H1 (cell line): Measurements from ENCODE around the gene MACROD2. TPM values are rescaled to one million over a fixed set of nuclear protein-coding genes. Genes with fewer than 3 reads are reported as not detected.

ENCODE experiments used
- CTCF ChIA-PET: fragments of 300-600 bp; sonication (Branson Sonifier 250); formaldehyde crosslinking; loops from one replicate; lab custom pipeline; 2021; ENCODE audit not compliant: partially characterized antibody; lab: Charles Lee
- POLR2A ChIA-PET: fragments of 300-600 bp; sonication (Branson Sonifier 250); formaldehyde crosslinking; loops from one replicate; lab custom pipeline; 2021; ENCODE audit warnings: inconsistent platforms; ENCODE audit not compliant: partially characterized antibody; lab: Charles Lee
- DNase-seq, 2 experiments: peaks; one replicate each; pipeline versions ENCODE4 v3.0.0 to v3.0.0-alpha.2; 2010 to 2022; ENCODE audit warnings: low spot score in 2 of 2, low read depth in 1 of 2, mixed read lengths in 1 of 2
- FAIRE-seq: peaks from 2 replicates; lab custom pipeline; 2011; peaks lifted over from hg19 to GRCh38; lab: Jason Lieb, UNC
- H2AFZ ChIP-seq: 2 replicates; pipeline ENCODE4 v1.8.1; 2012; ENCODE audit warnings: low read length, inconsistent platforms
- H2AK5ac ChIP-seq: 2 replicates; pipeline ENCODE4 v1.6.1; 2013; ENCODE audit warnings: low read depth, low read length
- H2BK120ac ChIP-seq: replicated peaks from 2 replicates; pipeline ENCODE3; 2013; ENCODE audit warnings: low read depth, low read length, inconsistent platforms
- H2BK12ac ChIP-seq: 2 replicates; pipeline ENCODE4 v1.6.1; 2013; ENCODE audit warnings: low read depth, low read length
- H2BK15ac ChIP-seq: 2 replicates; pipeline ENCODE4 v1.6.1; 2013; ENCODE audit warnings: low read length
- H2BK20ac ChIP-seq: 2 replicates; pipeline ENCODE4 v1.6.1; 2013; ENCODE audit warnings: low read length
- H2BK5ac ChIP-seq: 2 replicates; pipeline ENCODE4 v1.6.1; 2013; ENCODE audit warnings: low read depth, low read length
- H3K14ac ChIP-seq: 2 replicates; pipeline ENCODE4 v1.6.1; 2013; ENCODE audit warnings: inconsistent platforms; ENCODE audit not compliant: insufficient read length
- H3K18ac ChIP-seq: 2 replicates; pipeline ENCODE4 v1.6.1; 2013; ENCODE audit warnings: low read length; ENCODE audit errors: extremely low read depth
- H3K23ac ChIP-seq: 2 replicates; pipeline ENCODE4 v1.6.1; 2013; ENCODE audit warnings: inconsistent platforms; ENCODE audit not compliant: insufficient read length
- H3K23me2 ChIP-seq: 2 replicates; pipeline ENCODE4 v1.6.1; 2013; ENCODE audit warnings: low read depth, low read length
- H3K27ac ChIP-seq: 2 replicates; pipeline ENCODE4 v1.6.1; 2011; ENCODE audit warnings: low read depth, low read length, inconsistent platforms
- H3K27me3 ChIP-seq, 4 experiments: replicated peaks in 1 of 4; 1 replicate in 1 of 4; 2 replicates in 3 of 4; pipeline versions ENCODE4 v1.6.1 to v1.8.1; 2011 to 2013; ENCODE audit warnings: low read length in 3 of 4, mild to moderate bottlenecking in 3 of 4, inconsistent platforms in 2 of 4, mixed read lengths in 2 of 4, moderate library complexity in 1 of 4; ENCODE audit not compliant: control insufficient read depth in 3 of 4, insufficient read depth in 3 of 4; ENCODE audit errors: extremely low read depth in 1 of 4
- H3K36me3 ChIP-seq, 4 experiments: 2 replicates each; pipeline versions ENCODE4 v1.6.1 to v1.8.1; 2011 to 2013; ENCODE audit warnings: mild to moderate bottlenecking in 4 of 4, low read length in 3 of 4, moderate library complexity in 2 of 4, control low read depth in 1 of 4, inconsistent platforms in 1 of 4; ENCODE audit not compliant: insufficient read depth in 4 of 4, control insufficient read depth in 2 of 4
- H3K4ac ChIP-seq: replicated peaks from 2 replicates; pipeline ENCODE3; 2013; ENCODE audit warnings: low read length, low read depth, mixed read lengths, inconsistent platforms; ENCODE audit not compliant: insufficient read length
- H3K4me1 ChIP-seq, 4 experiments: replicated peaks in 1 of 4; 1 replicate in 1 of 4; 2 replicates in 3 of 4; pipeline versions ENCODE4 v1.6.1 to v1.8.1; 2011 to 2013; ENCODE audit warnings: low read length in 3 of 4, inconsistent platforms in 2 of 4, mixed read lengths in 1 of 4; ENCODE audit not compliant: insufficient read depth in 4 of 4, control insufficient read depth in 3 of 4
- H3K4me2 ChIP-seq, 2 experiments: 2 replicates each; pipeline versions ENCODE4 v1.6.1 to v1.8.1; 2011 to 2013; ENCODE audit warnings: low read depth in 2 of 2, low read length in 2 of 2, control low read depth in 1 of 2, inconsistent platforms in 1 of 2, mild to moderate bottlenecking in 1 of 2; ENCODE audit not compliant: insufficient read depth in 1 of 2
- H3K4me3 ChIP-seq, 4 experiments: fragments of 200-600, 300-600 bp in 1 of 4; sonication (generic), shearing (Covaris generic), sonication (Bioruptor Twin) in 1 of 4; 2 replicates each; pipeline versions ENCODE4 v1.5.1 to v1.8.1; 2011 to 2016; ENCODE audit warnings: low read length in 4 of 4, low read depth in 3 of 4, control low read depth in 2 of 4, inconsistent platforms in 2 of 4, mild to moderate bottlenecking in 2 of 4, mixed read lengths in 1 of 4, moderate library complexity in 1 of 4; ENCODE audit not compliant: insufficient read depth in 2 of 4; ENCODE audit errors: extremely low read depth in 1 of 4
- H3K56ac ChIP-seq: replicated peaks from 2 replicates; pipeline ENCODE3; 2013; ENCODE audit warnings: low read depth, mild to moderate bottlenecking, mixed read lengths, low read length, inconsistent platforms; ENCODE audit not compliant: insufficient read length
- H3K79me1 ChIP-seq: 2 replicates; pipeline ENCODE4 v1.6.1; 2013; ENCODE audit warnings: low read depth, low read length, control low read depth
- H3K79me2 ChIP-seq, 2 experiments: 2 replicates each; pipeline versions ENCODE4 v1.6.1 to v1.8.1; 2012 to 2013; ENCODE audit warnings: low read length in 2 of 2, mild to moderate bottlenecking in 2 of 2, inconsistent platforms in 1 of 2; ENCODE audit not compliant: insufficient read depth in 2 of 2, control insufficient read depth in 1 of 2
- H3K9ac ChIP-seq, 4 experiments: replicated peaks in 1 of 4; 1 replicate in 1 of 4; 2 replicates in 3 of 4; pipeline versions ENCODE4 v1.6.1 to v1.8.1; 2011 to 2013; ENCODE audit warnings: low read depth in 3 of 4, low read length in 3 of 4, control low read depth in 2 of 4, mild to moderate bottlenecking in 2 of 4, moderate library complexity in 2 of 4, inconsistent platforms in 1 of 4; ENCODE audit errors: extremely low read depth in 1 of 4
- H3K9me3 ChIP-seq, 2 experiments: 2 replicates each; pipeline versions ENCODE4 v1.6.1 to v1.8.1; 2012 to 2013; ENCODE audit warnings: mild to moderate bottlenecking in 2 of 2, moderate library complexity in 2 of 2, control low read depth in 1 of 2, inconsistent platforms in 1 of 2, low read depth in 1 of 2, low read length in 1 of 2, mixed read lengths in 1 of 2; ENCODE audit not compliant: insufficient read depth in 2 of 2
- H4K20me1 ChIP-seq, 2 experiments: replicated peaks in 1 of 2; 2 replicates each; pipeline versions ENCODE3 to v1.8.1; 2011 to 2013; ENCODE audit warnings: inconsistent platforms in 2 of 2, low read length in 2 of 2, mild to moderate bottlenecking in 1 of 2; ENCODE audit not compliant: insufficient read depth in 2 of 2, control insufficient read depth in 1 of 2
- H4K5ac ChIP-seq: 2 replicates; pipeline ENCODE4 v1.6.1; 2013; ENCODE audit warnings: low read length, low read depth, mixed read lengths, inconsistent platforms; ENCODE audit not compliant: insufficient read length
- H4K8ac ChIP-seq: 2 replicates; pipeline ENCODE4 v1.8.0; 2013; ENCODE audit warnings: mild to moderate bottlenecking, moderate library complexity, low read length, inconsistent platforms; ENCODE audit not compliant: insufficient read depth; ENCODE audit errors: extremely low read depth
- H4K91ac ChIP-seq: replicated peaks from 2 replicates; pipeline ENCODE3; 2013; ENCODE audit warnings: low read length, mixed read lengths, inconsistent platforms; ENCODE audit not compliant: insufficient read length
- BRCA1 ChIP-seq: IDR thresholded peaks from 2 replicates; pipeline ENCODE4 v1.6.1; 2012; ENCODE audit warnings: low read depth, low read length, improper control_type of control experiment
- CEBPB ChIP-seq: IDR thresholded peaks from 2 replicates; pipeline ENCODE4 v1.6.1; 2012; ENCODE audit warnings: low read depth, low read length
- CTBP2 ChIP-seq: IDR thresholded peaks from 2 replicates; pipeline ENCODE4 v1.7.0; 2011; ENCODE audit warnings: borderline replicate concordance, mild to moderate bottlenecking, moderate library complexity, mixed read lengths, low read length; ENCODE audit not compliant: insufficient read depth, insufficient read length
- EP300 ChIP-seq, 2 experiments: IDR thresholded peaks; 1 replicate in 1 of 2; 2 replicates in 1 of 2; pipeline ENCODE4 v1.6.1; 2011 to 2012; ENCODE audit warnings: low read depth in 2 of 2, low read length in 2 of 2, mild to moderate bottlenecking in 2 of 2, borderline replicate concordance in 1 of 2, inconsistent platforms in 1 of 2, moderate library complexity in 1 of 2
- GABPA ChIP-seq: IDR thresholded peaks from 2 replicates; pipeline ENCODE4 v1.6.1; 2011; ENCODE audit warnings: mild to moderate bottlenecking, low read length, moderate library complexity, borderline replicate concordance; ENCODE audit not compliant: insufficient read depth
- HDAC6 ChIP-seq: IDR thresholded peaks from one replicate; pipeline ENCODE4 v1.7.1; 2012; ENCODE audit warnings: low read depth, mild to moderate bottlenecking, inconsistent platforms, low read length, moderate library complexity
- KDM4A ChIP-seq: IDR thresholded peaks from one replicate; pipeline ENCODE4 v1.7.1; 2012; ENCODE audit warnings: low read depth, mild to moderate bottlenecking, moderate library complexity, low read length, inconsistent platforms; ENCODE audit not compliant: severe bottlenecking
- MAFK ChIP-seq: IDR thresholded peaks from 2 replicates; pipeline ENCODE4 v1.6.1; 2012; ENCODE audit warnings: low read depth, mild to moderate bottlenecking, improper control_type of control experiment, low read length
- NANOG ChIP-seq: IDR thresholded peaks from 2 replicates; pipeline ENCODE4 v1.6.1; 2011; ENCODE audit warnings: low read length, low read depth, mild to moderate bottlenecking, inconsistent platforms; ENCODE audit not compliant: insufficient read depth, poor library complexity, severe bottlenecking
- POLR2A ChIP-seq, 2 experiments: IDR thresholded peaks; 1 replicate in 1 of 2; 2 replicates in 1 of 2; pipeline ENCODE4 v1.6.1; 2011; ENCODE audit warnings: low read depth in 2 of 2, low read length in 2 of 2, mild to moderate bottlenecking in 2 of 2; ENCODE audit errors: control extremely low read depth in 1 of 2
- POLR2AphosphoS5 ChIP-seq: IDR thresholded peaks from 2 replicates; pipeline ENCODE4 v1.6.1; 2011; ENCODE audit warnings: low read depth, low read length
- RNF2 ChIP-seq: fragments of 200-900, 300-1000 bp; sonication (generic); IDR thresholded peaks from 2 replicates; pipeline ENCODE4 v1.7.1; 2016; ENCODE audit warnings: borderline replicate concordance, low read depth, mild to moderate bottlenecking, antibody characterized with exemption, low read length; ENCODE audit not compliant: poor library complexity, severe bottlenecking; ENCODE audit errors: missing control alignments
- SIN3A ChIP-seq, 2 experiments: IDR thresholded peaks in 1 of 2; conservative IDR thresholded peaks in 1 of 2; 2 replicates each; pipeline ENCODE4 v1.6.1; 2011 to 2012; ENCODE audit warnings: low read length in 2 of 2, improper control_type of control experiment in 1 of 2, low read depth in 1 of 2, mild to moderate bottlenecking in 1 of 2
- TCF12 ChIP-seq: IDR thresholded peaks from 2 replicates; pipeline ENCODE4 v1.6.1; 2011; ENCODE audit warnings: low read depth, mild to moderate bottlenecking, low read length
- WGBS, 2 experiments: shearing (Covaris generic) in 1 of 2; methylation state at CpG; one replicate each; pipeline versions ENCODE4 v1.1.6 to v1.1.7; 2013 to 2015; ENCODE audit warnings: low lambda C conversion rate in 2 of 2, mixed read lengths in 2 of 2, inconsistent platforms in 1 of 2, low coverage in 1 of 2, missing lambda C conversion rate in 1 of 2; ENCODE audit not compliant: insufficient replicate concordance in 2 of 2, insufficient coverage in 1 of 2, insufficient read length in 1 of 2; ENCODE audit errors: extremely low coverage in 1 of 2, missing lambda C conversion rate in 1 of 2; 5-methylcytosine and 5-hydroxymethylcytosine counted together
- polyA plus RNA-seq, 7 experiments: library from polyadenylated mRNA; depleted of rRNA in 3 of 7; stranded (reverse) in 5 of 7; unstranded in 2 of 7; fragments of >200 nt in 5 of 7; fragments of 200-250 nt in 2 of 7; gene quantifications; 1 replicate in 5 of 7; 2 replicates in 1 of 7; 4 replicates in 1 of 7; pipeline versions ENCODE4 v1.2.1 to v1.2.3, GENCODE V29; 2011 to 2013; ENCODE audit warnings: missing spikeins in 2 of 7, mixed read lengths in 2 of 7
- total RNA-seq: library from RNA; stranded (reverse); fragmentation: NEBNext Ultra II Directional; extraction: Animal tissue kit (Norgen Biotek cat#: 25700); gene quantifications from 2 replicates; pipeline ENCODE4 v1.2.1, GENCODE V29; 2021

MACROD2 gene
- total and polyA plus RNA-seq, 2 of the 8 experiments (the other 6 are each of a cell fraction or from before 2014, with no cell fraction given): 0.70 to 3.9 TPM

- CTCF ChIA-PET: no interaction called here
- POLR2A ChIA-PET: no interaction called here
- TF ChIP-seq TCF12 (no peak), HDAC6 (no peak), SIN3A (conservative IDR thresholded peaks at IDR 0.05 in 1 of 2, IDR thresholded peaks at IDR 0.05 in 1 of 2; ENCODE audit: low read depth in 1 of 2, low read length in 2 of 2) (no peak), POLR2A (IDR thresholded peaks at IDR 0.05; ENCODE audit: control extremely low read depth in 1 of 2, low read depth in 2 of 2, low read length in 2 of 2) (no peak), NANOG (no peak), MAFK (no peak), BRCA1 (no peak), POLR2AphosphoS5 (no peak), GABPA (no peak), KDM4A (no peak), CEBPB (no peak), RNF2 (no peak), EP300 (IDR thresholded peaks at IDR 0.05; ENCODE audit: borderline replicate concordance in 1 of 2, low read depth in 2 of 2, low read length in 2 of 2) (no peak), CTBP2 (no peak)
These were observed 2101.5 kb downstream of the MACROD2 start for GRCh38 chr20:16096756-16097326.

More at GRCh38 chr20:16096756-16097326, 2101.5 kb downstream of the MACROD2 start:
- H2BK12ac ChIP-seq: no peak overlapping the region
- no peak overlapping the region for H2BK15ac ChIP-seq
- H3K9me3 ChIP-seq: no peaks in the 10 kb centered on the region
- no peaks in the 10 kb centered on the region for H3K79me1 ChIP-seq
- H3K4ac ChIP-seq: no peak overlapping the region
- 93% methylated on average over 4 of the region's 4 CpGs; no CpG with 5 or more reads in 1 of the 2 experiments for WGBS, 2 experiments
- H4K91ac ChIP-seq: no peak overlapping the region
- H3K4me2 ChIP-seq: no peak overlapping the region
- no peak overlapping the region for H3K4me3 ChIP-seq
- no peak for FAIRE-seq
- no peak overlapping the region for H3K9ac ChIP-seq
- no peak overlapping the region for H2AK5ac ChIP-seq
- H4K20me1 ChIP-seq: no peaks in the 10 kb centered on the region
- no peak for DNase-seq
- no peak overlapping the region for H2BK5ac ChIP-seq
- H4K8ac ChIP-seq: no peak overlapping the region
- H3K27me3 ChIP-seq: no peaks in the 10 kb centered on the region
- H3K18ac ChIP-seq: no peak overlapping the region
- no peak overlapping the region for H2BK120ac ChIP-seq
- no peak overlapping the region for H3K23ac ChIP-seq
- no peaks in the 10 kb centered on the region for H3K79me2 ChIP-seq
- no peaks in the 10 kb centered on the region for H3K23me2 ChIP-seq
- H3K27ac ChIP-seq: no peak overlapping the region
- H3K4me1 ChIP-seq: no peaks in the 10 kb centered on the region
- no peak overlapping the region for H3K14ac ChIP-seq
- no peaks in the 10 kb centered on the region for H3K36me3 ChIP-seq
- H2AFZ ChIP-seq: no peak overlapping the region
- H2BK20ac ChIP-seq: no peak overlapping the region
- no peak overlapping the region for H3K56ac ChIP-seq
- no peak overlapping the region for H4K5ac ChIP-seq
